ENCODE results near the gene ZNF304. TPM values are rescaled to one million over a fixed set of nuclear protein-coding genes. Genes with fewer than 3 reads are reported as not detected.

The ZNF304 gene
- total RNA-seq, 1 experiment from 2014 or later: 8.1 TPM

GRCh38 chr19:57310792-57311191, 40.3 kb upstream of the ZNF304 start:
- H3K36me3 ChIP-seq (ENCODE audit: low read depth, low read length): no peaks in the 10 kb centered on the region
- no TSS peak for BruUV-seq (replicated peaks)
- H3K4me1 ChIP-seq (ENCODE audit: insufficient read depth, low read length): no peaks in the 10 kb centered on the region
- no peaks in the 10 kb centered on the region for H3K9me2 ChIP-seq (replicated peaks; ENCODE audit: low read length)
- H3F3A ChIP-seq (ENCODE audit: low read length, unreplicated experiment): no peaks in the 10 kb centered on the region
- H3K9me3 ChIP-seq (ENCODE audit: low read length): no peaks in the 10 kb centered on the region
- H3K4me3 ChIP-seq (ENCODE audit: low read length): no peak overlapping the region
- ChIA-PET CTCF (no interaction called here), POLR2A (ENCODE audit: unreplicated experiment) (no interaction called here)
- H3K79me2 ChIP-seq (ENCODE audit: low read length): no peaks in the 10 kb centered on the region
- TF ChIP-seq EZH2 (IDR thresholded peaks at IDR 0.05; ENCODE audit: low read length, unreplicated experiment) (no peak), EZH2phosphoT487 (IDR thresholded peaks at IDR 0.05; ENCODE audit: borderline replicate concordance, low read length) (no peak)
- TF ChIP-seq, protein P1, sequence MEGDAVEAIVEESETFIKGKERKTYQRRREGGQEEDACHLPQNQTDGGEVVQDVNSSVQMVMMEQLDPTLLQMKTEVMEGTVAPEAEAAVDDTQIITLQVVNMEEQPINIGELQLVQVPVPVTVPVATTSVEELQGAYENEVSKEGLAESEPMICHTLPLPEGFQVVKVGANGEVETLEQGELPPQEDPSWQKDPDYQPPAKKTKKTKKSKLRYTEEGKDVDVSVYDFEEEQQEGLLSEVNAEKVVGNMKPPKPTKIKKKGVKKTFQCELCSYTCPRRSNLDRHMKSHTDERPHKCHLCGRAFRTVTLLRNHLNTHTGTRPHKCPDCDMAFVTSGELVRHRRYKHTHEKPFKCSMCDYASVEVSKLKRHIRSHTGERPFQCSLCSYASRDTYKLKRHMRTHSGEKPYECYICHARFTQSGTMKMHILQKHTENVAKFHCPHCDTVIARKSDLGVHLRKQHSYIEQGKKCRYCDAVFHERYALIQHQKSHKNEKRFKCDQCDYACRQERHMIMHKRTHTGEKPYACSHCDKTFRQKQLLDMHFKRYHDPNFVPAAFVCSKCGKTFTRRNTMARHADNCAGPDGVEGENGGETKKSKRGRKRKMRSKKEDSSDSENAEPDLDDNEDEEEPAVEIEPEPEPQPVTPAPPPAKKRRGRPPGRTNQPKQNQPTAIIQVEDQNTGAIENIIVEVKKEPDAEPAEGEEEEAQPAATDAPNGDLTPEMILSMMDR (conservative IDR thresholded peaks at IDR 0.05; ENCODE audit: low read depth, low read length): no peak
- ATAC-seq (peak; percentile 32; the same call in 1 of the 2 replicates), DNase-seq (no peak)
- intact Hi-C loops (cut with micrococcal nuclease): no loop called here
- H3K4me2 ChIP-seq (ENCODE audit: low read length): no peak overlapping the region
- H3K9ac ChIP-seq (ENCODE audit: low read length): no peak overlapping the region
- no peaks in the 10 kb centered on the region for H4K20me1 ChIP-seq (ENCODE audit: low read length)
- H3K27ac ChIP-seq (ENCODE audit: low read length): no peak overlapping the region
- H2AFZ ChIP-seq (ENCODE audit: low read length): no peak overlapping the region
- 0 out of 2 replicates have a peak, but pooled peaks cover 7% of the 10 kb centered on the region for H3K27me3 ChIP-seq (ENCODE audit: low read length)

- Histone ChIP-seq H4K20me1 (ENCODE audit: low read length) (no peaks in the 10 kb centered on the region), H3K27ac (ENCODE audit: low read length) (no peak overlapping the region), H2AFZ (ENCODE audit: low read length) (no peak overlapping the region), H3K9ac (ENCODE audit: low read length) (no peak overlapping the region), H3K4me3 (ENCODE audit: low read length) (no peak overlapping the region), H3K36me3 (ENCODE audit: low read depth, low read length) (no peaks in the 10 kb centered on the region), H3K27me3 (ENCODE audit: low read length) (0 out of 2 replicates have a peak, but pooled peaks cover 7% of the 10 kb centered on the region), H3K79me2 (ENCODE audit: low read length) (no peaks in the 10 kb centered on the region), H3K4me1 (ENCODE audit: insufficient read depth, low read length) (no peaks in the 10 kb centered on the region), H3K9me2 (replicated peaks; ENCODE audit: low read length) (no peaks in the 10 kb centered on the region), H3K9me3 (ENCODE audit: low read length) (no peaks in the 10 kb centered on the region), H3F3A (ENCODE audit: low read length, unreplicated experiment) (no peaks in the 10 kb centered on the region), H3K4me2 (ENCODE audit: low read length) (no peak overlapping the region)
- ATAC-seq: no peak
- POLR2A ChIA-PET (ENCODE audit: unreplicated experiment): no interaction called here
- intact Hi-C loops (cut with micrococcal nuclease): no loop called here
- DNase-seq: no peak
- TF ChIP-seq EZH2 (IDR thresholded peaks at IDR 0.05; ENCODE audit: low read length, unreplicated experiment): no peak
- TF ChIP-seq EZH2phosphoT487 (IDR thresholded peaks at IDR 0.05; ENCODE audit: borderline replicate concordance, low read length): no peak
- TF ChIP-seq, protein P1 (conservative IDR thresholded peaks at IDR 0.05; ENCODE audit: low read depth, low read length): no peak
- no TSS peak for BruUV-seq (replicated peaks)
- CTCF ChIA-PET: no interaction called here
Measured at GRCh38 chr19:57314146-57314545, 36.9 kb upstream of the ZNF304 start.

GRCh38 chr19:57317503-57317902, 33.6 kb upstream of the ZNF304 start:
- H3K9me2 ChIP-seq (replicated peaks; ENCODE audit: low read length): no peaks in the 10 kb centered on the region
- intact Hi-C loops (cut with micrococcal nuclease): no loop called here
- no peaks in the 10 kb centered on the region for H3K36me3 ChIP-seq (ENCODE audit: low read depth, low read length)
- no peak overlapping the region for H3K4me2 ChIP-seq (ENCODE audit: low read length)
- ChIA-PET POLR2A (ENCODE audit: unreplicated experiment) (no interaction called here), CTCF (no interaction called here)
- H3K9ac ChIP-seq (ENCODE audit: low read length): no peak overlapping the region
- H3F3A ChIP-seq (ENCODE audit: low read length, unreplicated experiment): no peaks in the 10 kb centered on the region
- H3K4me1 ChIP-seq (ENCODE audit: insufficient read depth, low read length): peaks cover 22% of the 10 kb centered on the region
- DNase-seq (no peak), ATAC-seq (no peak)
- no peaks in the 10 kb centered on the region for H3K9me3 ChIP-seq (ENCODE audit: low read length)
- 0 out of 2 replicates have a peak, but pooled peaks cover 7% of the 10 kb centered on the region for H3K27me3 ChIP-seq (ENCODE audit: low read length)
- no peaks in the 10 kb centered on the region for H4K20me1 ChIP-seq (ENCODE audit: low read length)
- peaks cover 21% of the 10 kb centered on the region for H3K79me2 ChIP-seq (ENCODE audit: low read length)
- no peak for TF ChIP-seq EZH2 (IDR thresholded peaks at IDR 0.05; ENCODE audit: low read length, unreplicated experiment)
- no peak for TF ChIP-seq EZH2phosphoT487 (IDR thresholded peaks at IDR 0.05; ENCODE audit: borderline replicate concordance, low read length)
- BruUV-seq (replicated peaks): no TSS peak
- H3K4me3 ChIP-seq (ENCODE audit: low read length): no peak overlapping the region
- no peak overlapping the region for H3K27ac ChIP-seq (ENCODE audit: low read length)
- H2AFZ ChIP-seq (ENCODE audit: low read length): no peak overlapping the region

Measured in PC-3 (cell line).